HepG2 (cell line): Measurements from ENCODE around the gene B4GALT3. TPM values are rescaled to one million over a fixed set of nuclear protein-coding genes. Genes with fewer than 3 reads are reported as not detected.

ENCODE experiments used
- ATAC-seq: fragments of 200-7000 bp; cut with Tn5 transposase; 3 replicates; pipeline ENCODE4 v1.9.1; 2020; ENCODE audit warnings: mild to moderate bottlenecking, moderate library complexity
- BruUV-seq: library from RNA; stranded (reverse); fragments of 400-500 nt; replicated peaks from 2 replicates; lab custom pipeline; 2021; lab: Mats Ljungman, UMichigan
- CTCF ChIA-PET: fragments of 300-600 bp; formaldehyde crosslinking; extraction: SDS; loops from one replicate; lab custom pipeline; 2021; ENCODE audit warnings: low total read pairs, inconsistent platforms, low intra/inter-chr PET ratio; lab: Yijun Ruan, JAX
- POLR2A ChIA-PET: fragments of 350-600 bp; sonication (Branson Sonifier 250); formaldehyde crosslinking; loops from one replicate; lab custom pipeline; 2020; ENCODE audit warnings: antibody characterized with exemption, inconsistent platforms; lab: Yijun Ruan, JAX
- DNase-seq: peaks from one replicate; pipeline ENCODE4 v3.0.0-alpha.2; 2015; ENCODE audit warnings: low spot score
- FAIRE-seq: peaks from 3 replicates; lab custom pipeline; 2011; peaks lifted over from hg19 to GRCh38; lab: Jason Lieb, UNC
- H2AFZ ChIP-seq: one replicate; pipeline ENCODE4 v1.6.1; 2011; ENCODE audit warnings: low read length, inconsistent platforms
- H3K27ac ChIP-seq: fragments of 300-600 bp; 3 replicates; pipeline ENCODE4 v1.8.0; 2011; ENCODE audit warnings: mixed run types, mild to moderate bottlenecking, mixed read lengths, low read length, inconsistent platforms; ENCODE audit not compliant: insufficient read depth; ENCODE audit errors: extremely low read length
- H3K27me3 ChIP-seq, 2 experiments: fragments of 200-600 bp in 1 of 2; 2 replicates in 1 of 2; 3 replicates in 1 of 2; pipeline versions ENCODE4 v1.6.0 to v1.8.0; 2011; ENCODE audit warnings: low read length in 2 of 2, mild to moderate bottlenecking in 2 of 2, moderate library complexity in 2 of 2, inconsistent platforms in 1 of 2; ENCODE audit not compliant: insufficient read depth in 2 of 2, control insufficient read depth in 1 of 2
- H3K36me3 ChIP-seq, 2 experiments: fragments of 200-600 bp in 1 of 2; replicated peaks in 1 of 2; 2 replicates in 1 of 2; 3 replicates in 1 of 2; pipeline versions ENCODE4 v1.5.1 to v1.8.0; 2011; ENCODE audit warnings: low read length in 2 of 2, inconsistent platforms in 1 of 2; ENCODE audit not compliant: insufficient read depth in 2 of 2, control insufficient read depth in 1 of 2
- H3K4me1 ChIP-seq: 2 replicates; pipeline ENCODE4 v1.5.1; 2012; ENCODE audit warnings: low read length, inconsistent platforms; ENCODE audit not compliant: insufficient read depth
- H3K4me2 ChIP-seq: 2 replicates; pipeline ENCODE4 v1.6.0; 2011; ENCODE audit warnings: low read depth, low read length, inconsistent platforms
- H3K4me3 ChIP-seq, 3 experiments: fragments of 200-600 bp in 1 of 3; sonication (generic), shearing (Covaris generic) in 1 of 3; replicated peaks in 1 of 3; 2 replicates each; pipeline ENCODE4 v1.5.1; 2011 to 2016; ENCODE audit warnings: low read length in 3 of 3, inconsistent platforms in 2 of 3, low read depth in 2 of 3, mild to moderate bottlenecking in 2 of 3, control low read depth in 1 of 3, mixed read lengths in 1 of 3; ENCODE audit not compliant: insufficient read depth in 1 of 3
- H3K79me2 ChIP-seq: one replicate; pipeline ENCODE4 v1.6.1; 2011; ENCODE audit warnings: low read length, inconsistent platforms; ENCODE audit not compliant: insufficient read depth
- H3K9ac ChIP-seq: 2 replicates; pipeline ENCODE4 v1.6.0; 2011; ENCODE audit warnings: mild to moderate bottlenecking, low read depth, low read length, inconsistent platforms; ENCODE audit not compliant: insufficient read depth
- H3K9me3 ChIP-seq: 2 replicates; pipeline ENCODE4 v1.5.1; 2012; ENCODE audit warnings: mild to moderate bottlenecking, low read length
- H4K20me1 ChIP-seq: 2 replicates; pipeline ENCODE4 v1.6.0; 2011; ENCODE audit warnings: inconsistent platforms, mild to moderate bottlenecking, low read length, moderate library complexity; ENCODE audit not compliant: insufficient read depth
- E2F2 ChIP-seq: sonication (generic); formaldehyde crosslinking; IDR thresholded peaks from 2 replicates; pipeline ENCODE4 v1.4.0; 2020; ENCODE audit warnings: missing genetic modification reagents, borderline replicate concordance
- GPBP1L1 ChIP-seq: sonication (generic); formaldehyde crosslinking; IDR thresholded peaks from 2 replicates; pipeline ENCODE4 v1.5.0; 2020; ENCODE audit warnings: mild to moderate bottlenecking, missing genetic modification reagents
- HBP1 ChIP-seq: IDR thresholded peaks from 2 replicates; pipeline ENCODE4 v1.6.1; 2016; ENCODE audit warnings: low read depth, control low read depth
- HDAC6 ChIP-seq: fragments of 200-600 bp; sonication (generic); IDR thresholded peaks from 2 replicates; pipeline ENCODE4 v1.7.0; 2017; ENCODE audit warnings: mild to moderate bottlenecking, antibody characterized with exemption, low read length, low read depth
- IRF1 ChIP-seq: sonication (generic); formaldehyde crosslinking; IDR thresholded peaks from 2 replicates; pipeline ENCODE4 v1.4.0; 2020; ENCODE audit warnings: low read depth, mild to moderate bottlenecking, missing genetic modification reagents
- KLF13 ChIP-seq: sonication (generic); formaldehyde crosslinking; IDR thresholded peaks from 2 replicates; pipeline ENCODE4 v1.4.0; 2020; ENCODE audit warnings: mild to moderate bottlenecking, missing genetic modification reagents
- THAP8 ChIP-seq: sonication (generic); formaldehyde crosslinking; IDR thresholded peaks from 2 replicates; pipeline ENCODE4 v1.5.1; 2020; ENCODE audit warnings: missing genetic modification reagents, mild to moderate bottlenecking, borderline replicate concordance
- XBP1 ChIP-seq: sonication (generic); formaldehyde crosslinking; IDR thresholded peaks from 2 replicates; pipeline ENCODE4 v1.5.0; 2020; ENCODE audit warnings: missing genetic modification reagents
- ZKSCAN1 ChIP-seq: fragments of 150-350 bp; IDR thresholded peaks from 2 replicates; pipeline ENCODE4 v1.6.1; 2014; ENCODE audit warnings: low read length
- ZMAT3 ChIP-seq: sonication (generic); formaldehyde crosslinking; conservative IDR thresholded peaks from 2 replicates; pipeline ENCODE4 v1.7.0; 2021; ENCODE audit warnings: missing genetic modification reagents
- ZNF235 ChIP-seq: sonication (generic); formaldehyde crosslinking; IDR thresholded peaks from 2 replicates; pipeline ENCODE4 v1.8.1; 2023; ENCODE audit warnings: mild to moderate bottlenecking, missing genetic modification reagents, borderline replicate concordance
- ZNF280D ChIP-seq: sonication (generic); formaldehyde crosslinking; IDR thresholded peaks from 2 replicates; pipeline ENCODE4 v1.5.1; 2020; ENCODE audit warnings: mild to moderate bottlenecking, missing genetic modification reagents
- ZNF674 ChIP-seq: sonication (generic); formaldehyde crosslinking; IDR thresholded peaks from 2 replicates; pipeline ENCODE4 v1.5.0; 2020; ENCODE audit warnings: low read depth, mild to moderate bottlenecking, missing genetic modification reagents
- WGBS: methylation state at CpG from one replicate; pipeline ENCODE4 v1.1.6; 2017; ENCODE audit warnings: low lambda C conversion rate; 5-methylcytosine and 5-hydroxymethylcytosine counted together
- in situ Hi-C: cut with HindIII; loops from 2 replicates; pipeline ENCODE4 v1.10.0; 2017; ENCODE audit warnings: low pct_unique_long_range_greater_than_20kb; ENCODE audit not compliant: extremely low pct_ligation_motif_present
- intact Hi-C: fragments of 100-400 bp; cut with micrococcal nuclease; formaldehyde crosslinking; loops from one replicate; pipeline ENCODE4 v1.10.0; 2022; ENCODE audit not compliant: unreplicated experiment
- polyA plus RNA-seq, 8 experiments: library from polyadenylated mRNA; depleted of rRNA in 3 of 8; stranded (reverse) in 7 of 8; unstranded in 1 of 8; fragments of >200 nt; fragmentation: Illumina TruSeq in 4 of 8; extraction: Trizol in 4 of 8; gene quantifications; 2 replicates each; pipeline versions ENCODE4 v1.2.1 to v1.2.3, GENCODE V29; 2011 to 2016; ENCODE audit warnings: low read depth in 4 of 8, missing spikeins in 1 of 8, mixed read lengths in 1 of 8; ENCODE audit not compliant: insufficient read depth in 1 of 8
- total RNA-seq, 5 experiments: library from RNA; depleted of rRNA; stranded (reverse); fragments of >200 nt; fragmentation: Illumina TruSeq; extraction: Trizol; gene quantifications; 2 replicates each; pipeline ENCODE4 v1.2.3, GENCODE V29; 2016; ENCODE audit warnings: low read depth in 1 of 5

Gene B4GALT3
- total and polyA plus RNA-seq, 2 of the 13 experiments (the other 11 are each of a cell fraction or from before 2014, with no cell fraction given) = 35.6 to 40.4 TPM

GRCh38 chr1:161200992-161201835, 23.9 kb upstream of the B4GALT3 start:
- H3K4me3 ChIP-seq = peak overlapping the region; percentile 41 to 85 (median 48); a peak in 5 of 6 replicates
- no peak for FAIRE-seq
- TF ChIP-seq ZKSCAN1 (no peak), ZNF674 (CRISPR knock-in tag) (no peak), HDAC6 (no peak), XBP1 (CRISPR knock-in tag) (no peak), E2F2 (no peak), HBP1 (CRISPR knock-in tag) (no peak), GPBP1L1 (CRISPR knock-in tag) (no peak), KLF13 (CRISPR knock-in tag) (no peak), ZNF280D (no peak), ZMAT3 (CRISPR knock-in tag) (no peak), IRF1 (CRISPR knock-in tag) (no peak), THAP8 (CRISPR knock-in tag) (no peak), ZNF235 (CRISPR knock-in tag) (no peak)

More at GRCh38 chr1:161200992-161201835, 23.9 kb upstream of the B4GALT3 start:
- H3K9me3 ChIP-seq = no peaks in the 10 kb centered on the region
- peak overlapping the region; percentile 98 for H3K4me2 ChIP-seq
- CTCF ChIA-PET = no interaction called here
- intact Hi-C loops (no loop called here), in situ Hi-C loops (no loop called here)
- TSS peak; percentile 77 for BruUV-seq
- H3K79me2 ChIP-seq = peaks cover 22% of the 10 kb centered on the region
- POLR2A ChIA-PET = interaction anchor here (0.7 to 13.8 kb wide), 17 partner anchors 21 to 199 kb away, joined by 3 to 357 read pairs (median 7); partner anchors contain the start of genes APOA2, CFAP126, DEDD and PCP4L1
- H3K36me3 ChIP-seq = peaks cover 1 to 27% of the 10 kb centered on the region in 2 experiments; a peak in 4 of 5 replicates
- H3K27ac ChIP-seq = peak overlapping the region; percentile 70
- H4K20me1 ChIP-seq = no peaks in the 10 kb centered on the region
- 89% methylated on average over 12 of the region's 13 CpGs for WGBS
- no peaks in the 10 kb centered on the region; a peak in 1 of 5 replicates for H3K27me3 ChIP-seq
- ATAC-seq (peak; percentile 5; the same call in 2 of the 3 replicates), DNase-seq (no peak)
- H3K9ac ChIP-seq = peak overlapping the region; percentile 90
- peaks cover 85% of the 10 kb centered on the region for H3K4me1 ChIP-seq
- H2AFZ ChIP-seq = peak overlapping the region; percentile 37
